Heart right ventricle (tissue), 16 donors: ENCODE data around the gene S1PR2. TPM values are rescaled to one million over a fixed set of nuclear protein-coding genes. Genes with fewer than 3 reads are reported as not detected.

Experiments used
- ATAC-seq, 8 donors: fragments of 200-7000 bp; cut with Tn5 transposase; one replicate each; pipeline ENCODE4 v1.9.1; 2020; ENCODE audit warnings: mild to moderate bottlenecking in 8 of 8, moderate library complexity in 8 of 8, moderate number of reproducible peaks in 1 of 8
- DNase-seq, 2 donors: peaks; one replicate each; pipeline ENCODE4 v3.0.0-alpha.2; 2020
- H3K27ac ChIP-seq, 10 donors: fragments of 200-600 bp; sonication (generic) in 2 of 10; one replicate each; pipeline versions ENCODE4 v1.5.0 to v1.8.0; 2020 to 2022; ENCODE audit warnings: mild to moderate bottlenecking in 3 of 10
- H3K27me3 ChIP-seq, 7 donors: fragments of 200-600 bp; one replicate each; pipeline ENCODE4 v1.8.0; 2021 to 2022; ENCODE audit warnings: mild to moderate bottlenecking in 2 of 7
- H3K36me3 ChIP-seq, 9 donors: fragments of 200-600 bp; sonication (generic) in 1 of 9; one replicate each; pipeline versions ENCODE4 v1.5.0 to v1.8.0; 2020 to 2022; ENCODE audit warnings: mild to moderate bottlenecking in 2 of 9
- H3K4me1 ChIP-seq, 9 donors: fragments of 200-600 bp; sonication (generic) in 1 of 9; one replicate each; pipeline versions ENCODE4 v1.5.0 to v1.8.0; 2020 to 2022; ENCODE audit warnings: mild to moderate bottlenecking in 4 of 9
- H3K4me3 ChIP-seq, 10 donors: fragments of 200-600 bp; sonication (generic) in 2 of 10; one replicate each; pipeline versions ENCODE4 v1.5.0 to v1.8.0; 2020 to 2022; ENCODE audit warnings: mild to moderate bottlenecking in 7 of 10, moderate library complexity in 2 of 10
- H3K9me3 ChIP-seq, 11 donors: fragments of 200-600 bp in 10 of 11; sonication (generic) in 2 of 11; one replicate each; pipeline versions ENCODE4 v1.5.0 to v1.8.0; 2013 to 2022; ENCODE audit warnings: mild to moderate bottlenecking in 2 of 11, control low read depth in 1 of 11, moderate library complexity in 1 of 11
- WGBS, 2 donors: extraction: QIAGEN DNeasy Blood & Tissue Kit; methylation state at CpG; one replicate each; pipeline ENCODE4 v1.1.7; 2013; ENCODE audit warnings: inconsistent platforms in 1 of 2; 5-methylcytosine and 5-hydroxymethylcytosine counted together
- intact Hi-C, 10 donors: fragments of 100-400 bp; cut with DNase I; formaldehyde crosslinking; loops; one replicate each; pipeline versions ENCODE4 v1.11.1 to v1.14.2; 2022
- polyA plus RNA-seq, 2 donors: library from polyadenylated mRNA; stranded (reverse); fragments of 200-250 nt; gene quantifications; one replicate each; pipeline ENCODE4 v1.2.3, GENCODE V29; 2013
- total RNA-seq, 10 donors: library from RNA; stranded (reverse); fragmentation: NEBNext Ultra II Directional in 3 of 10; extraction: Animal tissue kit (Norgen Biotek cat#: 25700) in 3 of 10; gene quantifications; one replicate each; pipeline versions ENCODE4 v1.2.1 to v1.2.4, GENCODE V29; 2021 to 2023
- TF ChIP-seq, protein P1 (sequence below), 9 donors: fragments of 200-600 bp; sonication (generic) in 2 of 9; IDR thresholded peaks; one replicate each; pipeline versions ENCODE4 v1.5.0 to v1.8.0; 2021 to 2022; ENCODE audit warnings: antibody characterized with exemption in 9 of 9, mild to moderate bottlenecking in 5 of 9, moderate library complexity in 1 of 9
- donor health status: Arrhythmogenic right ventricular cardiomyopathy.
- donor health status: ischemic (EF 13 %, LVEDD 7.1; RV severe dilation, severe dysfunction).
- donor health status: healthy with polysubstance abuse.
- donor health status: DM: no; HTN: yes; CAD: no.
- donor health status: DM: no; HTN: no; CAD: no.
- donor health status: ischemic (EF 25% LVEDD 6.9; RV normal size, moderate dysfunction).
- donor health status: ischemic (EF 25% LVEDD 5.7; RV mildly dilated, moderate dysfunction).
- donor health status: healthy.
- donor health status: DM: yes; HTN: yes; CAD: no.
- donor health status: Ischemic cardiomyopathy.
- donor health status: ischemic (EF 35%, LVEDD 5.7; RV mildly dilated, moderate dysfunction).
- donor health status: nonischemic (EF 11% LVEDD 7.7; RV severe dilation, severe dysfunction).
- donor health status: DM: yes; HTN: yes; CAD: no.
- donor health status: PGD.
- donor health status: ischemic (EF 29% LVEDD 5.4; RV normal size, mild dysfunction).
- donor health status: nonischemic (EF 23%, LVEDD 6.1; RV moderate dilation, normal function).

Gene S1PR2
- total and polyA plus RNA-seq, 12 donors, result 1.8 to 12.2 (median 3.3) TPM

DNA sequence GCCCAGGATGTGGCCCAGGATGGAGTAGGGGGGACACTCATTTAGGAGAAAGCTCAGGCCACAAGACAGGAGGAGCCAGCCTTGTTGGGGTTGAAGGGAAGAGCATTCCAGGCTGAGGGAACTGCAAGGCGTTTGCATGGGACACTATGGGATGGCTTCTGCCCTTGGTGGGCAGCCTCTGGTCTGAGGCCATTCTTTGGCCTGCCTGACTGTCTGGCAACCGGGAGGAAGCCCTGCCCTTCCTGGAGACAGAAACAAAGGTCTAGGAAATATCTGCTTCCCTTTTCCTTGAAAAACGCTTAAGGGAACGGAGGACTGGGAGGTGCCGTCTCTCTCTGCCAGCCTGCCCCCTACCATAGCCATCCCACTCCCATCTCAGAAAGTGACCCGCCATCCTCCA lies 36.9 kb upstream of the S1PR2 start:
- peaks cover 0 to 19% (median 3%) of the 10 kb centered on the region in 7 donors for H3K27me3 ChIP-seq
- DNase-seq (no peak), ATAC-seq (peak in 7 of 8 donors; percentile 8 to 40 (median 23))
- peaks cover 0 to 4% (median 0%) of the 10 kb centered on the region in 9 donors for H3K36me3 ChIP-seq
- H3K27ac ChIP-seq, result peak overlapping the region; percentile 62 to 99 (median 91)
- no peak overlapping the region for H3K4me3 ChIP-seq
- TF ChIP-seq, protein P1, sequence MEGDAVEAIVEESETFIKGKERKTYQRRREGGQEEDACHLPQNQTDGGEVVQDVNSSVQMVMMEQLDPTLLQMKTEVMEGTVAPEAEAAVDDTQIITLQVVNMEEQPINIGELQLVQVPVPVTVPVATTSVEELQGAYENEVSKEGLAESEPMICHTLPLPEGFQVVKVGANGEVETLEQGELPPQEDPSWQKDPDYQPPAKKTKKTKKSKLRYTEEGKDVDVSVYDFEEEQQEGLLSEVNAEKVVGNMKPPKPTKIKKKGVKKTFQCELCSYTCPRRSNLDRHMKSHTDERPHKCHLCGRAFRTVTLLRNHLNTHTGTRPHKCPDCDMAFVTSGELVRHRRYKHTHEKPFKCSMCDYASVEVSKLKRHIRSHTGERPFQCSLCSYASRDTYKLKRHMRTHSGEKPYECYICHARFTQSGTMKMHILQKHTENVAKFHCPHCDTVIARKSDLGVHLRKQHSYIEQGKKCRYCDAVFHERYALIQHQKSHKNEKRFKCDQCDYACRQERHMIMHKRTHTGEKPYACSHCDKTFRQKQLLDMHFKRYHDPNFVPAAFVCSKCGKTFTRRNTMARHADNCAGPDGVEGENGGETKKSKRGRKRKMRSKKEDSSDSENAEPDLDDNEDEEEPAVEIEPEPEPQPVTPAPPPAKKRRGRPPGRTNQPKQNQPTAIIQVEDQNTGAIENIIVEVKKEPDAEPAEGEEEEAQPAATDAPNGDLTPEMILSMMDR (IDR thresholded peaks at IDR 0.05), result no peak
- H3K4me1 ChIP-seq, result peaks cover 7 to 57% (median 46%) of the 10 kb centered on the region in 9 donors
- intact Hi-C loops, result loop anchor here in 6 of 10 donors (1.0 to 5.0 kb wide), 5 partner anchors 64 to 123 kb away; partner anchors contain the start of gene RAVER1 (in 1 of the 6)
- no peaks in the 10 kb centered on the region for H3K9me3 ChIP-seq
- 54 to 69% methylated on average over 6 of the region's 6 CpGs for WGBS, 2 donors

DNA sequence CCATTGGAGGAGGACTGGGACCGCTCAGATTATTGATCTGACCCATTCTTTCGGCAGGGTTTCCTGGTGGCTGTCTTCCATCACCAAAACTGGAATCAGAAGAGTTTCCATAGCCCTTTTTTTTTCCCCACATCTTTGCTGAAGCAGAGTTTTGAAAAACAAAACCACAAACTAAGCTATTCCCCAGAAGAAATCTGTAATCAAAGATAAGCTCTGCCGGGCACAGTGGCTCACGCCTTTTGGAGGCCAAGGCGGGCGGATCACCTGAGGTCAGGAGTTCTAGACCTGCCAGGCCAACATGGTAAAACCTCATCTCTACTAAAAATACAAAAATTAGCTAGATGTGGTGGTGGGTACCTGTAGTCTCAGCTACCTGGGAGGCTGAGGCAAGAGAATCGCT lies 35.6 kb upstream of the S1PR2 start:
- H3K27ac ChIP-seq, result peak overlapping the region in 6 of 10 donors; percentile 88 to 95 (median 92)
- no peak for ATAC-seq
- H3K4me1 ChIP-seq, result peaks cover 7 to 49% (median 41%) of the 10 kb centered on the region in 9 donors
- peaks cover 0 to 19% (median 3%) of the 10 kb centered on the region in 7 donors for H3K27me3 ChIP-seq
- no peak for DNase-seq
- no peak overlapping the region for H3K4me3 ChIP-seq
- TF ChIP-seq, protein P1 (IDR thresholded peaks at IDR 0.05), result no peak
- no peaks in the 10 kb centered on the region for H3K36me3 ChIP-seq
- no peaks in the 10 kb centered on the region for H3K9me3 ChIP-seq
- intact Hi-C loops, result loop anchor here in 1 of 10 donors (5.0 kb wide), 1 partner anchor 66 kb away; the partner anchor contains the start of gene RAVER1
- WGBS, 2 donors, result 75 to 82% methylated on average over 7 of the region's 7 CpGs

DNA sequence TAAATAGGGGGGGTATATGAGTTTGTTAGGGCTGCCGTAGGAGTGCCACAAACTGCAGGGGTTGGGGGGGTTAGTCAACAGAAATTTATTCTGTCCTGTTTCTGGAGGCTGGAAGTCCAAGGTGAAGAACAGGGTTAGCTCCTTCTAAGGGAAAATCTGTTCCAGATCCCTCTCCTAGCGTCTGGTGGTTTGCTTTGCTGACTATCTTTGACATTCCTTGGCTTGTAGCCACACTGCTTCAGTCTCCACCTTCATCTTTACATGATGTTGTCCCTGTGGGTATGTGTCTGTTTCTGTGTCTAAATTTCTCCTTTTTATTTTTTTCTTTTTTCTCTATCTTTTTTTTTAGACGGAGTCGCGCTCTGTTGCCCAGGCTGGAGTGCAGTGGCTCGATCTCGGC lies 31.6 kb upstream of the S1PR2 start:
- H3K4me3 ChIP-seq, result no peak overlapping the region
- 74 to 82% methylated on average over 7 of the region's 7 CpGs for WGBS, 2 donors
- intact Hi-C loops, result no loop called here
- H3K9me3 ChIP-seq, result no peaks in the 10 kb centered on the region
- DNase-seq (no peak), ATAC-seq (no peak)
- no peak overlapping the region for H3K27ac ChIP-seq
- peaks cover 0 to 25% (median 11%) of the 10 kb centered on the region in 9 donors for H3K36me3 ChIP-seq
- H3K27me3 ChIP-seq, result no peaks in the 10 kb centered on the region
- peaks cover 0 to 29% (median 8%) of the 10 kb centered on the region in 9 donors for H3K4me1 ChIP-seq
- TF ChIP-seq, protein P1 (IDR thresholded peaks at IDR 0.05), result no peak

DNA sequence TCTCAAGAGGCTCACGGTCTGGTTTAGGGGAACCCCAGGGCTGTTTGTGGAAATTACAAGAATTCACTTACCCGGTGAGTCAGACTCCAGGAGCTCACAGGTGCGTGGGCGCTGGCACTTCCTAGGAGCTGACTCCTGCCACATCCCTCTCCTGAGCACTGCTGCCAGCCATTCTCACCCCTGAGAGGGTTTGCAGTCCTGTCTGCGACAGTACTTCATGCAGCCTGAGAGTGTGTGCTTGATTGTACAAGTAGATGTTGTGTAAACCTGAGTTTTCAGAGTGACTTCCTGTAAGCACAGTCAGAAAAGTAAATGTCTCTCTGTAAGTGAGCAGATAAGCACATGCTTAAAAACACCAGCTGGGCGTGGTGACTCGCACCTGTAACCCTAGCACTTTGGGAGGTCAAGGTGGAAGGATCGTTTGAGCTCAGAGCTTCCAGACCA lies 29.0 kb upstream of the S1PR2 start:
- WGBS, 2 donors, result 86 to 88% methylated on average over 8 of the region's 8 CpGs
- no peaks in the 10 kb centered on the region for H3K27me3 ChIP-seq
- H3K4me1 ChIP-seq, result peaks cover 0 to 15% (median 4%) of the 10 kb centered on the region in 9 donors
- intact Hi-C loops, result loop anchor here in 2 of 10 donors (2.0 kb wide), 2 partner anchors 129 to 131 kb away; no protein-coding TSS in a partner anchor
- DNase-seq (no peak), ATAC-seq (no peak)
- TF ChIP-seq, protein P1 (IDR thresholded peaks at IDR 0.05), result no peak
- H3K4me3 ChIP-seq, result no peak overlapping the region
- no peaks in the 10 kb centered on the region for H3K9me3 ChIP-seq
- H3K27ac ChIP-seq, result no peak overlapping the region
- peaks cover 0 to 52% (median 27%) of the 10 kb centered on the region in 9 donors for H3K36me3 ChIP-seq
